ENCODE measurements around the gene SPR.

- TF ChIP-seq CTCF (IDR thresholded peaks at IDR 0.05) (no peak), POLR2A (IDR thresholded peaks at IDR 0.05) (no peak)
Measured at GRCh38 chr2:72924353-72925240, 37.4 kb downstream of the SPR start.

Measured in testis (tissue), 2 donors.